Ascending aorta (tissue), 2 donors: ENCODE results near the gene AP3B1. TPM values are rescaled to one million over a fixed set of nuclear protein-coding genes. Genes with fewer than 3 reads are reported as not detected.

Experiments used
- DNase-seq, 2 donors: peaks; one replicate each; pipeline ENCODE4 v3.0.0-alpha.2; 2019; ENCODE audit warnings: low spot score in 2 of 2
- H3K27ac ChIP-seq, 2 donors: fragments of 200-600 bp; sonication (generic); one replicate each; pipeline ENCODE4 v1.5.1; 2016 to 2017; ENCODE audit warnings: mild to moderate bottlenecking in 1 of 2
- H3K27me3 ChIP-seq: fragments of 200-600 bp; sonication (generic); one replicate; pipeline ENCODE4 v1.5.1; 2017
- H3K36me3 ChIP-seq, 2 donors: fragments of 200-600 bp; sonication (generic); one replicate each; pipeline ENCODE4 v1.5.1; 2016
- H3K4me1 ChIP-seq, 2 donors: fragments of 200-600 bp; sonication (generic); one replicate each; pipeline ENCODE4 v1.5.1; 2016 to 2017; ENCODE audit warnings: mild to moderate bottlenecking in 1 of 2
- H3K4me3 ChIP-seq, 2 donors: fragments of 200-600 bp; sonication (generic); one replicate each; pipeline ENCODE4 v1.5.1; 2016 to 2017; ENCODE audit warnings: mild to moderate bottlenecking in 1 of 2
- H3K9me3 ChIP-seq, 2 donors: fragments of 200-600 bp; sonication (generic); one replicate each; pipeline ENCODE4 v1.5.1; 2016
- intact Hi-C: fragments of 100-400 bp; cut with DNase I; formaldehyde crosslinking; loops from one replicate; pipeline ENCODE4 v1.15.1; 2023
- total RNA-seq: library from RNA; depleted of rRNA; stranded (reverse); fragments of >200 nt; gene quantifications from one replicate; pipeline ENCODE4 v1.1.0, GENCODE V29; 2016
- TF ChIP-seq, protein P1 (sequence below), 3 experiments: fragments of 200-600 bp in 2 of 3; fragments of 450-650 bp in 1 of 3; sonication (generic) in 2 of 3; IDR thresholded peaks; one replicate each; pipeline ENCODE4 v1.5.1; 2016 to 2019; ENCODE audit warnings: antibody characterized with exemption in 3 of 3, mild to moderate bottlenecking in 1 of 3, moderate library complexity in 1 of 3

AP3B1 gene
- total RNA-seq, 1 donor from 2014 or later: 37.3 TPM

DNA sequence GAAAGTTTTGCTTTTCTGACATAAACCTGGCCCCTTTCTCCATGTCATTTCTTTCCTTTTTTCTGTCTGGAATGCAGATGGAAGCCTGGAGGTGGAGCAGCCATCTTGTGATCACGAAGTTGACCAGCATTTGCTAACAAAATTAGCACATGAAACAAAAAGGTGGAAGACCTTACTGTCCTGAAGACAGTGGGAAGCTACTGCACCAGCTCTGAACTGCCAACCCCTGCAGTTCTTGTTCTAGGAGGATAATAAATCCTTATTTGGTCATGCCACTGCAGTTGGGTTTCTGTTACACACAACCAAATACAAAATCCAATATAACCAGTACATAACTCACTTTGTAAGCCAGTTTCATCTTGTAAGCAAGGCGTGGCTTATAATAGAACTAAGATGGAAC is 269.0 kb downstream of the AP3B1 start:
- H3K4me3 ChIP-seq: no peak overlapping the region
- no peaks in the 10 kb centered on the region for H3K36me3 ChIP-seq
- H3K4me1 ChIP-seq: no peaks in the 10 kb centered on the region
- intact Hi-C loops: no loop called here
- H3K9me3 ChIP-seq: no peaks in the 10 kb centered on the region
- no peak overlapping the region for H3K27ac ChIP-seq
- no peak for DNase-seq
- TF ChIP-seq, protein P1, sequence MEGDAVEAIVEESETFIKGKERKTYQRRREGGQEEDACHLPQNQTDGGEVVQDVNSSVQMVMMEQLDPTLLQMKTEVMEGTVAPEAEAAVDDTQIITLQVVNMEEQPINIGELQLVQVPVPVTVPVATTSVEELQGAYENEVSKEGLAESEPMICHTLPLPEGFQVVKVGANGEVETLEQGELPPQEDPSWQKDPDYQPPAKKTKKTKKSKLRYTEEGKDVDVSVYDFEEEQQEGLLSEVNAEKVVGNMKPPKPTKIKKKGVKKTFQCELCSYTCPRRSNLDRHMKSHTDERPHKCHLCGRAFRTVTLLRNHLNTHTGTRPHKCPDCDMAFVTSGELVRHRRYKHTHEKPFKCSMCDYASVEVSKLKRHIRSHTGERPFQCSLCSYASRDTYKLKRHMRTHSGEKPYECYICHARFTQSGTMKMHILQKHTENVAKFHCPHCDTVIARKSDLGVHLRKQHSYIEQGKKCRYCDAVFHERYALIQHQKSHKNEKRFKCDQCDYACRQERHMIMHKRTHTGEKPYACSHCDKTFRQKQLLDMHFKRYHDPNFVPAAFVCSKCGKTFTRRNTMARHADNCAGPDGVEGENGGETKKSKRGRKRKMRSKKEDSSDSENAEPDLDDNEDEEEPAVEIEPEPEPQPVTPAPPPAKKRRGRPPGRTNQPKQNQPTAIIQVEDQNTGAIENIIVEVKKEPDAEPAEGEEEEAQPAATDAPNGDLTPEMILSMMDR (IDR thresholded peaks at IDR 0.05): no peak
- H3K27me3 ChIP-seq: no peaks in the 10 kb centered on the region

DNA sequence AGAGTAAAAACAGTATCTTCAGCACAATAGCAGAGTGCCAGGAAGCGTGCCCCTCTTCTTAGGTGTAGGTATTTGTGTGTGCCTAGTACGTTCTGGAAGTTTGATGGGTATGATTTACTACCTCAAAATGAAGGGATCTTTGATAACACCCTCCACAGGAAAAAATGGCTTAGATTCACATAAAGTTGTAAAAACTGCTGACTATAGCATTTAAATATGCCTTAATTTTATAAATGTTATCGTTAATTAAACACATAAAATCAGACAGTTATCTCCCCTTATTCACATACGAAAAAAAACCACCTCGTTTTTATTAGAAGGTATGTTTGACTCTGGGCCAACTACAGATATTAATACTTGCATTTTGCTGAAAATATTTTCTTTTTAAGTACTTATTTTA is 274.8 kb downstream of the AP3B1 start:
- H3K4me3 ChIP-seq: no peak overlapping the region
- no peaks in the 10 kb centered on the region for H3K9me3 ChIP-seq
- no peak for DNase-seq
- intact Hi-C loops: no loop called here
- TF ChIP-seq, protein P1 (IDR thresholded peaks at IDR 0.05): no peak
- H3K36me3 ChIP-seq: no peaks in the 10 kb centered on the region
- no peak overlapping the region for H3K27ac ChIP-seq
- H3K4me1 ChIP-seq: no peaks in the 10 kb centered on the region
- no peaks in the 10 kb centered on the region for H3K27me3 ChIP-seq

DNA sequence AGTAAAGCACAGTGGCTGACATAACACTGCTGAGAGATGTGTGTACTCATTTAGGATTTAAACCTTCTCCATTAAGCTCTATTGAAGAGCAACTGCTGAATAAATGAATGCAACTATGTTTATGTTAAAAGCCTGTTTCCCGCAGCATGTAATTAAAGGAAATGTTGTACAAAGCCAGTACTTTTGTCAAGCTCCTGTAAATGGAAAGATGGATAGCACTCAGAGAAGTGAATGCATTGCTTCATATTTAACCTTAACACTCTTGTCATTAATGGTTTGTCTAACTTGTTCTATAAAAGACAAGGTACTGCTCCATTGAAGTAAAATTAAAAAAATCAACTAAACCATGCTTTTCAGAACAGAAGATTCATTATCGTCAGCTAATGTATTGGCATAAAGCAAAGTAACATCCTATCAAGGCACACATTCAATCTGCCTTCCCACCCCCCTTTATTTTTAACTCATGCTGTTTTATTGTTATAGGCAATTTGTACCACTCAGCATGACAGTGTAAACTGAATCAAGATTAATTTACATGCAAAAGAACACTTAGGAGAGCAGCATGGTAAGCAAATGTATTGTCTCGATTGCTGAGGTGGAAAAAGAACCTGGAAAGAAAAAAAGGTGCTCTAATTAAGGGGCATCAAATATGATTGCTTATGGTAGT is 277.5 kb downstream of the AP3B1 start:
- no peaks in the 10 kb centered on the region for H3K27me3 ChIP-seq

DNA sequence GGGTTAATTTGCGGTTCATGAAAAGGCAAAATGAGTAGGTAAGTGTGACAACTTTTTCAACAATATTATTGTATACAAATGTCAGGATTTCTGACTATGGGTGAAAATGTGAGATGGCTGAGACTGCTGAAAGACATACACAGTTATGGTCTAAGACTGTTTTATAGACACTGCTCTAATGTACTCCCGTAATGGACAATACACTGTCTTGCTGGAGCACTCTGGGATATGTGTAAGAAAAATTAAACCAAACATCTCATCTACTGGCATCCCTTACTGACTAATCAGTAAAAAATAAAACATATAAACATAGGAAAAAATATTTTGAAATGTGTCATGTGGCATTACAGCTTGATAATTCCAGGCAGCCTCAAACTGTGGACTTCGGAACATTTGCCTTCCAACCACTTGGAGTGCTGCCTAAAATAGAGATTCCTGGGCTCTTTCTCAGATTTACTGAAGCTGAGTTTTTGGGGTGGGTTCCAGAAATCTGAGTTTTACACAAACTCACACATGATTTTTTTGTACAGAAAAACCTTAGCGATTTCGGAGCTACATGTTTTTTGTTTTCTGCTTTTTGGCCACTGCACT is 284.5 kb downstream of the AP3B1 start:
- DNase-seq: no peak
- Histone ChIP-seq H3K27ac (peak overlapping the region in 1 of 2 donors; percentile 49), H3K36me3 (no peaks in the 10 kb centered on the region), H3K4me1 (peaks cover 3% of the 10 kb centered on the region in 2 donors), H3K27me3 (no peaks in the 10 kb centered on the region), H3K4me3 (no peak overlapping the region), H3K9me3 (no peaks in the 10 kb centered on the region)
- TF ChIP-seq, protein P1 (IDR thresholded peaks at IDR 0.05): no peak
- intact Hi-C loops: loop anchor here (1.0 to 10.0 kb wide), 3 partner anchors 141 to 365 kb away; partner anchors contain the start of gene AP3B1

More for the DNA sequence above, 277.5 kb downstream of the AP3B1 start:
- no peak for DNase-seq
- intact Hi-C loops: no loop called here
- Histone ChIP-seq H3K4me1 (no peaks in the 10 kb centered on the region), H3K9me3 (no peaks in the 10 kb centered on the region), H3K4me3 (no peak overlapping the region), H3K27ac (no peak overlapping the region), H3K36me3 (no peaks in the 10 kb centered on the region)
- TF ChIP-seq, protein P1 (IDR thresholded peaks at IDR 0.05): no peak

DNA sequence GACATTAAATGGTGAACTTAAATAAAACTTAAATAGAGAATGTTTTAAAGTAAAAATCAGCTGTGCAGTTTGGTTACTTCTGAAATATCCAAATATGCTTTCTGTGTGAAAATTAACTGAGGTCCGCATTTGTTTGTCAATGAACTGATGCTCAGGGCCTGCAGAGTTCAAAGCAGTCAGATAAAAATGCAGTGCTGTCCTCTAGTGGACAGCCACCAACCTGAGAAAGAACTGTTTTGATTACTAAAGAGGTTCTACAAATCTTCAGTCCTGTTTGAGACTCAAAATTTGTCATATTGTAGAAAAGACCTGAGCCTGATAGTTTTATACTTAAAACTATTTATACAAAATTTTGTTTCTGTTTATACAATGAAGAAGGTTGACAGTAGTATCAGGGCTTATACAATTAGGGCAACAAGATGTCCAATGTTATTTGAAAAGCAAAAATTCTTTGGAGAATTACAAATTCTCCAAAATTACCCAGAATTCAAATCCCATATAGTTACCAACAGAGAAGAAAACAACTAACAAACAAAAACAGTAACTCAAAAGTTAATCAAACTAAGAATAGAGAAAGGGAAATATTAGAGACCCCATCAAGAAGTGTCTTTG is 286.0 kb downstream of the AP3B1 start:
- no peak for DNase-seq
- H3K27me3 ChIP-seq: no peaks in the 10 kb centered on the region
- TF ChIP-seq, protein P1 (IDR thresholded peaks at IDR 0.05): peak in 2 of 3 experiments; percentile 70 to 74
- H3K36me3 ChIP-seq: no peaks in the 10 kb centered on the region
- H3K9me3 ChIP-seq: no peaks in the 10 kb centered on the region
- intact Hi-C loops: loop anchor here (2.0 to 10.0 kb wide), 2 partner anchors 140 to 364 kb away; no protein-coding TSS in a partner anchor
- no peak overlapping the region for H3K27ac ChIP-seq
- no peak overlapping the region for H3K4me3 ChIP-seq
- H3K4me1 ChIP-seq: peaks cover 3 to 5% of the 10 kb centered on the region in 2 donors
